Upper lobe of left lung (tissue), 4 donors: ENCODE results near the gene MYO1C.

Source experiments
- CTCF ChIP-seq, 6 experiments: fragments of 450-650 bp in 4 of 6; fragments of 200-600 bp in 2 of 6; sonication (generic) in 2 of 6; IDR thresholded peaks; one replicate each; pipeline ENCODE4 v1.5.1; 2016 to 2019; ENCODE audit warnings: antibody characterized with exemption in 6 of 6
- EP300 ChIP-seq, 4 donors: sonication (generic); formaldehyde crosslinking; IDR thresholded peaks; one replicate each; pipeline ENCODE4 v1.5.1; 2017; ENCODE audit warnings: antibody characterized with exemption in 4 of 4, control low read depth in 2 of 4
- POLR2A ChIP-seq, 4 donors: fragments of 450-650 bp; IDR thresholded peaks; one replicate each; pipeline ENCODE4 v1.5.1; 2016 to 2017; ENCODE audit warnings: antibody characterized with exemption in 4 of 4, mild to moderate bottlenecking in 2 of 4
- POLR2AphosphoS5 ChIP-seq, 2 donors: sonication (generic); formaldehyde crosslinking; IDR thresholded peaks; one replicate each; pipeline ENCODE4 v1.5.1; 2017; ENCODE audit warnings: antibody characterized with exemption in 2 of 2

GRCh38 chr17:1460233-1460632 is 32.3 kb downstream of the MYO1C start:
- no peak for TF ChIP-seq CTCF (IDR thresholded peaks at IDR 0.05)
- TF ChIP-seq EP300 (IDR thresholded peaks at IDR 0.05) = no peak
- no peak for TF ChIP-seq POLR2AphosphoS5 (IDR thresholded peaks at IDR 0.05)
- TF ChIP-seq POLR2A (IDR thresholded peaks at IDR 0.05) = peak in 1 of 4 donors; percentile 26
